Skeletal muscle satellite cell (primary cell): ENCODE measurements around the gene VAV2.
"Not testable (repeated sequence)": the region's sequence is repeated elsewhere in the genome, so short reads cannot be mapped to it uniquely, and the experiment has no call there.

Experiments used
- H3K27me3 ChIP-seq: 2 replicates; pipeline ENCODE4 v1.7.0; 2013; ENCODE audit warnings: low read length; ENCODE audit not compliant: control insufficient read depth, insufficient read depth
- H3K36me3 ChIP-seq: 2 replicates; pipeline ENCODE4 v1.7.0; 2013; ENCODE audit warnings: mild to moderate bottlenecking, control low read depth, low read length; ENCODE audit not compliant: insufficient read depth
- H3K4me1 ChIP-seq: 2 replicates; pipeline ENCODE4 v1.7.0; 2013; ENCODE audit warnings: low read length; ENCODE audit not compliant: control insufficient read depth, insufficient read depth
- H3K4me2 ChIP-seq: 2 replicates; pipeline ENCODE4 v1.7.0; 2013; ENCODE audit warnings: mild to moderate bottlenecking, low read length
- H3K4me3 ChIP-seq: 2 replicates; pipeline ENCODE4 v1.7.0; 2013; ENCODE audit warnings: low read length
- H3K9ac ChIP-seq: 2 replicates; pipeline ENCODE4 v1.7.0; 2013; ENCODE audit warnings: mild to moderate bottlenecking, low read depth, low read length, moderate library complexity
- H3K9me3 ChIP-seq: replicated peaks from 2 replicates; pipeline ENCODE4 v1.7.0; 2013; ENCODE audit warnings: mild to moderate bottlenecking, control low read depth, low read length

VAV2 gene

GRCh38 chr9:133930682-133931485 is 61.2 kb downstream of the VAV2 start:
- Histone ChIP-seq H3K4me1 (peaks cover 29% of the 10 kb centered on the region), H3K9ac (no peak overlapping the region), H3K27me3 (no peaks in the 10 kb centered on the region), H3K9me3 (no peaks in the 10 kb centered on the region), H3K4me2 (no peak overlapping the region), H3K36me3 (no peaks in the 10 kb centered on the region), H3K4me3 (no peak overlapping the region)

DNA sequence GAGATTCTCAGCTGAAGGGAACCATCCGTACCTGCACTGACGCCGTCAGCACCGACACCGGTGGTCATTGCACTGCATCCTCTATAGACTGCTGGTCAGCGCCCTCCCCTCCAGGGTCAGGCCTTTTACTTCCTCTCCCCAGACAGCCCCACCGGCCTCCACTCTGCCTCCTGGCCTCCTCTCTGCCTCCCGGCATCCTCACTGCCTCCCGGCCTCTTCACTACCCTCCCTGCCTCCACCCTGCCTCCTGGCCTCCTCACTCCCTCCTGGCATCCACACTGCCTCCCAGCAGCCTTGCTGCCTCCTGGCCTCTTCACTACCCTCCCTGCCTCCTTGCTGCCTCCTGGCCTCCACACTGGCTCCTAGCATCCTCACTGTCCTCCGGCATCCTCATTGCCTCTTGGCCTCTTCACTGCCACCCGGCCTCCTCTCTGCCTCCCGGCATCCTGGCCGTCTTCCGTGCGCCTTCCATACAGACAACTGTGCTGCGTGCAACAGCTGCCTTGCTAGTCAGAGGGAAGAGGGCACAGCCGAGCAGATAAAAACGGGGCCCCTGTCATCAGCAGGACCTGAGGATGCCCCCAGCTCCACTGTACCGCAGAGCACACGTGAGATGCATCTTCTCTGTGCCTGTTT is 62.0 kb downstream of the VAV2 start:
- Histone ChIP-seq H3K4me1 (peaks cover 22% of the 10 kb centered on the region), H3K36me3 (no peaks in the 10 kb centered on the region), H3K4me2 (no peak overlapping the region), H3K9ac (no peak overlapping the region), H3K4me3 (no peak overlapping the region), H3K9me3 (no peaks in the 10 kb centered on the region), H3K27me3 (no peaks in the 10 kb centered on the region)

DNA sequence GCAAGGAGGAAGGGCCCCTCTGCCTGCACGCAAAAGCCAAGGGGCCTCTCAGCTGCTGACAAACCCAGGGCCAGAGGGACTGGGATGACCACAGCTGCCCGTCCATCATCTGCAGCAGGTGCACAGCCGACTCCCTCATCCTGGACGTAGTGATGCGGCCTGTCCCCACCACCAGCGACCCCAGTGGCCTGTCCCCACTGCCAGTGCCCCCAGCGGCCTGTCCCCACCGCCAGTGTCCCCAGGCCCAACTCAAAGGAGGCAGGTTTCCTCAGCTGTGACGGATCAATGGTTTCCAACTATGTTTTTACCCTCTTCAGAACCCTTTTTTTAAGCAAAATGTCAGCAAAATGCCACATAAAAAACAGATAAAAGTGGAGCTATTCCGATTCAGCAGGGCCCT is 62.5 kb downstream of the VAV2 start:
- Histone ChIP-seq H3K4me2 (no peak overlapping the region), H3K36me3 (no peaks in the 10 kb centered on the region), H3K4me3 (no peak overlapping the region)

DNA sequence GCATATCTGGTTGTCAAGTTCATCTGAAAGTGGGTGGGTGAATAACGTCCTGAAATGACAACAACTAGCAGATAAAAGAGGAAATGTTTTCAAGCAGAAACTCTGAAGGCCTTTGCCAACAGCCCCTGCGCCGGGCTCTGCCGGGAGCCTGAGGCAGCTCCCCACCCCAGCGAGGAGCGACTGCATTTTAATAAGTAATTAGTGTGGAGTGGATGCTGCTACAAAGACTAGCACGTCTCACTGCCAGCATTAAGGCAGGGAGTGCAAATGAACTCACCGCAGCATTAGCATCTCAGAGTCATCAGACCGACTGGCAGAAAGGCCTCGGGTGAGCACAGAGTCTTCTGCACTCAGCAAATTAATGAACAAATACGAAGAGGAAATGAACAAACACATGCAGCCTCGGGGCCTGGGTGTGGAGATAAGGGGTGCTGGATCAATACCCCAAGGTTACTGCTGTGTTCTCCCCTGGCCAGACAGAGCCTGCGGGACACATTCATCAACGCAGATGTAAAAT is 63.8 kb downstream of the VAV2 start:
- no peaks in the 10 kb centered on the region for H3K36me3 ChIP-seq
- no peaks in the 10 kb centered on the region for H3K27me3 ChIP-seq
- peaks cover 12% of the 10 kb centered on the region for H3K4me1 ChIP-seq
- H3K9me3 ChIP-seq, result no peaks in the 10 kb centered on the region
- H3K9ac ChIP-seq, result no peak overlapping the region
- H3K4me3 ChIP-seq, result no peak overlapping the region
- H3K4me2 ChIP-seq, result no peak overlapping the region

More for the DNA sequence above, 62.5 kb downstream of the VAV2 start:
- Histone ChIP-seq H3K9me3 (no peaks in the 10 kb centered on the region), H3K27me3 (no peaks in the 10 kb centered on the region), H3K4me1 (peaks cover 17% of the 10 kb centered on the region), H3K9ac (no peak overlapping the region)

- no peak overlapping the region for H3K4me3 ChIP-seq
- H3K9ac ChIP-seq, result no peak overlapping the region
- no peaks in the 10 kb centered on the region for H3K27me3 ChIP-seq
- H3K4me1 ChIP-seq, result peaks cover 2% of the 10 kb centered on the region
- no peaks in the 10 kb centered on the region for H3K9me3 ChIP-seq
- no peaks in the 10 kb centered on the region for H3K36me3 ChIP-seq
- H3K4me2 ChIP-seq, result no peak overlapping the region
Measured at GRCh38 chr9:133927041-133927440, 65.1 kb downstream of the VAV2 start.

- H3K4me1 ChIP-seq, result no peaks in the 10 kb centered on the region
- H3K4me2 ChIP-seq, result no peak overlapping the region
- H3K9ac ChIP-seq, result no peak overlapping the region
- H3K4me3 ChIP-seq, result no peak overlapping the region
- no peaks in the 10 kb centered on the region for H3K27me3 ChIP-seq
- H3K9me3 ChIP-seq, result no peaks in the 10 kb centered on the region
- H3K36me3 ChIP-seq, result no peaks in the 10 kb centered on the region
Measured at GRCh38 chr9:133926165-133926856, 65.8 kb downstream of the VAV2 start.

DNA sequence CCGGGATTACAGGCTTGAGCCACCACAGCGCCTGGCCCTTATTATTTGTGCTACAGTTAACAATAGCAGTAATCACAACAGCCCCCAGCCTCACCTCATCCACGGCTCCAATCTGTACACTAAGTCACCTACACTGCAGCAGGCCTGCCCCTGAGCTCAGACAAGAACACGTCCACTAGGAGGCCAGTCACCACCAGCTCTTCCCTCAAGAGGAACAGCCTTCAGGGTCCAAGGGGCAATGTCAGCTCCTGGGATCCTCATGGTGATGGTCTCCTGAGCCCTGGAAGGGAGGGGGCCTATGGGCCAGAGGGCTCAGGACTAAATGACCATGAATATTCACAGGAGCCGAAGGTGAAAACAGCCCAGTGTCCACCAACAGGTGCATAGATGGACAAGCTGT is 67.7 kb downstream of the VAV2 start:
- H3K4me1 ChIP-seq, result peaks cover 6% of the 10 kb centered on the region
- H3K9ac ChIP-seq, result no peak overlapping the region
- H3K9me3 ChIP-seq, result no peaks in the 10 kb centered on the region
- H3K4me2 ChIP-seq, result no peak overlapping the region
- H3K4me3 ChIP-seq, result no peak overlapping the region
- H3K36me3 ChIP-seq, result no peaks in the 10 kb centered on the region
- no peaks in the 10 kb centered on the region for H3K27me3 ChIP-seq

GRCh38 chr9:133923608-133924007 is 68.5 kb downstream of the VAV2 start:
- not testable (repeated sequence) for H3K4me3 ChIP-seq, H3K27me3 ChIP-seq, H3K9ac ChIP-seq, H3K4me2 ChIP-seq, H3K36me3 ChIP-seq, H3K4me1 ChIP-seq, H3K9me3 ChIP-seq

GRCh38 chr9:133921866-133922265 is 70.3 kb downstream of the VAV2 start:
- Histone ChIP-seq H3K27me3 (no peaks in the 10 kb centered on the region), H3K4me3 (no peak overlapping the region), H3K4me1 (peaks cover 9% of the 10 kb centered on the region), H3K9ac (no peak overlapping the region), H3K36me3 (no peaks in the 10 kb centered on the region), H3K4me2 (no peak overlapping the region), H3K9me3 (no peaks in the 10 kb centered on the region)

GRCh38 chr9:133920471-133920870 is 71.7 kb downstream of the VAV2 start:
- no peak overlapping the region for H3K4me3 ChIP-seq
- no peaks in the 10 kb centered on the region for H3K27me3 ChIP-seq
- no peak overlapping the region for H3K9ac ChIP-seq
- H3K4me2 ChIP-seq, result no peak overlapping the region
- no peaks in the 10 kb centered on the region for H3K9me3 ChIP-seq
- H3K4me1 ChIP-seq, result peaks cover 11% of the 10 kb centered on the region
- H3K36me3 ChIP-seq, result no peaks in the 10 kb centered on the region

DNA sequence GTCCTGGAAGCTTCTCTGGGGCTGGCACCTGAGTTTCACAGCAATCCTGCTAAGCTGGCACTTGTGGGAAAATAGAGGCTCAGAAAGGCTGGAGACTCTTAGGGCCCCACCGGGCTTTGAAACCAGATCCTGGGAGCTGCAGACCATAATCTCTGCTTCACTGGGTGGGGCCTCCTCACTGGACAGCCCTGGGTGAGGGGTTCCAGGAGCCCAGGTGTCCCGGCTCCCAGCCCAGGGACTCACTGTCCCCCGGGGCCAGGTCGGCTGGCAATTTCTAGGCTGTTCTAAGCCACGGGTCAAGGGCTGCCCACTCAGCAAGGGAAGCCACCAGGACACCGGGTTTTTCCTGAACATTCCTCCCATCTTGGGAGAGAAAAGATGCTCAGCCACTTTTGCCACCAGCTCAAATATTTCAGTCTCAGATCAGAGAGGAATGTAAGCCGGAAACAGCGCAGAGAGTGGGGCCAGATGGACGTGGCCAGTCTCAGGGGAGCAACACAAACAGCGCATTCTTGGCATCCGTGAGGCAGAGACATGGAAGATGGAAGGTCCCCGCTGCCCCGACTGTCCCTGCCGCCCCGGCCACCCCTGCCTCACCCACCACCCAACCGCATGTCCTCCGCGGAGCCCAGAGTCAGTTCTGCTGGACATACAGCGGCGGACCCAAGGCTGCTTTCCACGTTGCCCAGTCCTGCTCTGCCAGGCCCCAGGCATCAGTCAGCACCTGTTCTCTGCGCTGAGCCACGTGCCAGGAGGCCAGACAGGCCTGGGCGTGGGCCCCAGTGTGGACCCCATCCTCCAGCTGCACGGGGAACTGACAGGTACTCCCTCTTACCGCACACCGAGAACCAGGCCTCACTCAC is 72.6 kb downstream of the VAV2 start:
- no peak overlapping the region for H3K4me3 ChIP-seq
- no peak overlapping the region for H3K4me2 ChIP-seq
- H3K36me3 ChIP-seq, result no peaks in the 10 kb centered on the region
- no peaks in the 10 kb centered on the region for H3K27me3 ChIP-seq
- no peaks in the 10 kb centered on the region for H3K9me3 ChIP-seq
- H3K4me1 ChIP-seq, result peaks cover 11% of the 10 kb centered on the region
- no peak overlapping the region for H3K9ac ChIP-seq
